Testis (tissue), 2 donors: ENCODE data around the gene MFSD12.

Experiments
- POLR2A ChIP-seq: fragments of 450-650 bp; IDR thresholded peaks from one replicate; pipeline ENCODE4 v1.6.1; 2017; ENCODE audit warnings: antibody characterized with exemption, mild to moderate bottlenecking, moderate library complexity
- TF ChIP-seq, protein P1 (sequence below), 3 experiments: fragments of 450-650 bp in 2 of 3; fragments of 200-600 bp in 1 of 3; sonication (generic) in 1 of 3; IDR thresholded peaks; one replicate each; pipeline ENCODE4 v1.5.1; 2016 to 2019; ENCODE audit warnings: antibody characterized with exemption in 3 of 3, mild to moderate bottlenecking in 2 of 3, moderate library complexity in 1 of 3

DNA sequence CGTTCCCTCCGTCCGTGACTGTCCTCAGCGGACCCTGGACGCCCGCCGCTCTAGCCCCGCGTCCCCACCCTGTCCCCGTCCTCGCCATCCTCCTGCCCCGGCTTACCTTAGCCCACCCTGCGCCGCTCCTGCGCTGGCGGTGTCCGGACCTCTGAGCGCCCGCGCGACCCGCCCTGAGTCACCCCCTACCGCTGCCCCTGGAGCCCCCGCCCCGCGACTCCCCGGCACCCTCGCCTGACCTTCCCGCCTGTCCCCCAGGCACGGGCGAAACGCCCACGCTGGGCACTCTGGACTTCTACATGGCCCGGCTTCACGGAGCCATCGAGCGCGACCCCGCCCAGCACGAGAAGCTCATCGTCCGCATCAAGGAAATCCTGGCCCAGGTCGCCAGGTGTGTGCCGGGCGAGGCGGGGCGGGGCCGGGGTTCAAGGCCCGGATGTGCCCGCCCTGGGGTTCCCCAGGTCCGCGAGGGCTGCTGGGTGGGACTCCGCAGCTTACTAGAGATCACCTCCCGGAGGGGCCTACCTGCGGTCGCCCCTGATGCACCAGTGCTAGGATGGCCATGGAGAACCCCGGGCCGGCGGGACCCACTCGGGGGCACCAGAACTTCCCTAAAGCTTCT is 20.4 kb upstream of the MFSD12 start:
- TF ChIP-seq, protein P1, sequence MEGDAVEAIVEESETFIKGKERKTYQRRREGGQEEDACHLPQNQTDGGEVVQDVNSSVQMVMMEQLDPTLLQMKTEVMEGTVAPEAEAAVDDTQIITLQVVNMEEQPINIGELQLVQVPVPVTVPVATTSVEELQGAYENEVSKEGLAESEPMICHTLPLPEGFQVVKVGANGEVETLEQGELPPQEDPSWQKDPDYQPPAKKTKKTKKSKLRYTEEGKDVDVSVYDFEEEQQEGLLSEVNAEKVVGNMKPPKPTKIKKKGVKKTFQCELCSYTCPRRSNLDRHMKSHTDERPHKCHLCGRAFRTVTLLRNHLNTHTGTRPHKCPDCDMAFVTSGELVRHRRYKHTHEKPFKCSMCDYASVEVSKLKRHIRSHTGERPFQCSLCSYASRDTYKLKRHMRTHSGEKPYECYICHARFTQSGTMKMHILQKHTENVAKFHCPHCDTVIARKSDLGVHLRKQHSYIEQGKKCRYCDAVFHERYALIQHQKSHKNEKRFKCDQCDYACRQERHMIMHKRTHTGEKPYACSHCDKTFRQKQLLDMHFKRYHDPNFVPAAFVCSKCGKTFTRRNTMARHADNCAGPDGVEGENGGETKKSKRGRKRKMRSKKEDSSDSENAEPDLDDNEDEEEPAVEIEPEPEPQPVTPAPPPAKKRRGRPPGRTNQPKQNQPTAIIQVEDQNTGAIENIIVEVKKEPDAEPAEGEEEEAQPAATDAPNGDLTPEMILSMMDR (IDR thresholded peaks at IDR 0.05) = no peak
- no peak for TF ChIP-seq POLR2A
